Endothelial cell of hepatic sinusoid (primary cell): ENCODE results near the gene TM7SF2.

Experiments used
- in situ Hi-C: cut with HindIII; loops from 2 replicates; pipeline ENCODE4 v1.10.0; 2017; ENCODE audit warnings: low sequenced_read_pairs

The TM7SF2 gene

GRCh38 chr11:65150509-65151299 is 39.0 kb downstream of the TM7SF2 start:
- in situ Hi-C loops, result no loop called here

- in situ Hi-C loops, result no loop called here
Measured at GRCh38 chr11:65151331-65151899, 39.7 kb downstream of the TM7SF2 start.

- in situ Hi-C loops, result no loop called here
Measured at GRCh38 chr11:65152122-65152521, 40.5 kb downstream of the TM7SF2 start.

GRCh38 chr11:65156256-65156655 is 44.6 kb downstream of the TM7SF2 start:
- in situ Hi-C loops, result no loop called here

- in situ Hi-C loops, result no loop called here
Measured at GRCh38 chr11:65156926-65157325, 45.3 kb downstream of the TM7SF2 start.

GRCh38 chr11:65157336-65157735 is 45.7 kb downstream of the TM7SF2 start:
- in situ Hi-C loops, result no loop called here

GRCh38 chr11:65159012-65159411 is 47.3 kb downstream of the TM7SF2 start:
- in situ Hi-C loops, result no loop called here

- in situ Hi-C loops, result no loop called here
Measured at GRCh38 chr11:65160643-65161042, 49.0 kb downstream of the TM7SF2 start.

- in situ Hi-C loops, result no loop called here
Measured at GRCh38 chr11:65163684-65164083, 52.0 kb downstream of the TM7SF2 start.
